ENCODE data around the gene DHX35.

The DHX35 gene

DNA sequence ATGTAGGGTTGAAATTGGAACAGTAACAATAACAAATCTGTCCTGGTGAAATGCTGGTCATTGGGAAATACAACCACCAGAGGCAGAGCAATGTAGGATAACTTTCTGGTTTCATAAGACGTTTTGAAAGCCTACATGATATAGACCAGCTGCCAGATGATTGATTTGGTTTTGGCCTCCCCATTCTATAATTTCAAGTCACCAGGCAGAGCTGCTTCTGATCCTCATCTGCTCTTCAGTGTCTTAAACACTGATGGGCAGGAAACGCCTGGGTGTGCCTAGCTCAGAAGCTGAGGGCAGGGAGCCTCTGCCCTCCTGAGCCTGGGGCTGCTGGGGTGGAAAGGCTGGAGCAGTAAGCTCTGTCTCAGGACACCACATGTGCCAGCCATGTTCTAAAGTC, 24.5 kb downstream of the DHX35 start:
- peak; percentile 9; the same call in 1 of the 3 replicates for ATAC-seq
- TF ChIP-seq ZNF565 (CRISPR knock-in tag; conservative IDR thresholded peaks at IDR 0.05; ENCODE audit: low read depth) (no peak), ZNF8 (CRISPR knock-in tag; IDR thresholded peaks at IDR 0.05) (no peak), ESRRG (CRISPR knock-in tag; IDR thresholded peaks at IDR 0.05) (no peak), ISL1 (CRISPR knock-in tag; IDR thresholded peaks at IDR 0.05) (no peak), GLIS3 (CRISPR knock-in tag; IDR thresholded peaks at IDR 0.05) (no peak), ZFP3 (CRISPR knock-in tag; IDR thresholded peaks at IDR 0.05) (no peak), PPARA (CRISPR knock-in tag; IDR thresholded peaks at IDR 0.05; ENCODE audit: borderline replicate concordance) (no peak), CSDC2 (CRISPR knock-in tag; IDR thresholded peaks at IDR 0.05) (no peak), ZC3H10 (CRISPR knock-in tag; IDR thresholded peaks at IDR 0.05) (no peak), ZNF70 (CRISPR knock-in tag; IDR thresholded peaks at IDR 0.05) (no peak), TOX (CRISPR knock-in tag; IDR thresholded peaks at IDR 0.05; ENCODE audit: borderline replicate concordance) (no peak), BACH2 (CRISPR knock-in tag; IDR thresholded peaks at IDR 0.05; ENCODE audit: borderline replicate concordance) (no peak), ARNTL (CRISPR knock-in tag; IDR thresholded peaks at IDR 0.05; ENCODE audit: borderline replicate concordance, low read depth) (no peak), SNAI2 (CRISPR knock-in tag; IDR thresholded peaks at IDR 0.05) (no peak)
- TF ChIP-seq, protein P1, sequence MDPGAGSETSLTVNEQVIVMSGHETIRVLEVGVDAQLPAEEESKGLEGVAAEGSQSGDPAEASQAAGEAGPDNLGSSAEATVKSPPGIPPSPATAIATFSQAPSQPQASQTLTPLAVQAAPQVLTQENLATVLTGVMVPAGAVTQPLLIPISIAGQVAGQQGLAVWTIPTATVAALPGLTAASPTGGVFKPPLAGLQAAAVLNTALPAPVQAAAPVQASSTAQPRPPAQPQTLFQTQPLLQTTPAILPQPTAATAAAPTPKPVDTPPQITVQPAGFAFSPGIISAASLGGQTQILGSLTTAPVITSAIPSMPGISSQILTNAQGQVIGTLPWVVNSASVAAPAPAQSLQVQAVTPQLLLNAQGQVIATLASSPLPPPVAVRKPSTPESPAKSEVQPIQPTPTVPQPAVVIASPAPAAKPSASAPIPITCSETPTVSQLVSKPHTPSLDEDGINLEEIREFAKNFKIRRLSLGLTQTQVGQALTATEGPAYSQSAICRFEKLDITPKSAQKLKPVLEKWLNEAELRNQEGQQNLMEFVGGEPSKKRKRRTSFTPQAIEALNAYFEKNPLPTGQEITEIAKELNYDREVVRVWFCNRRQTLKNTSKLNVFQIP (CRISPR knock-in tag; IDR thresholded peaks at IDR 0.05; ENCODE audit: borderline replicate concordance, low read depth): no peak
- TF ChIP-seq, protein P2, sequence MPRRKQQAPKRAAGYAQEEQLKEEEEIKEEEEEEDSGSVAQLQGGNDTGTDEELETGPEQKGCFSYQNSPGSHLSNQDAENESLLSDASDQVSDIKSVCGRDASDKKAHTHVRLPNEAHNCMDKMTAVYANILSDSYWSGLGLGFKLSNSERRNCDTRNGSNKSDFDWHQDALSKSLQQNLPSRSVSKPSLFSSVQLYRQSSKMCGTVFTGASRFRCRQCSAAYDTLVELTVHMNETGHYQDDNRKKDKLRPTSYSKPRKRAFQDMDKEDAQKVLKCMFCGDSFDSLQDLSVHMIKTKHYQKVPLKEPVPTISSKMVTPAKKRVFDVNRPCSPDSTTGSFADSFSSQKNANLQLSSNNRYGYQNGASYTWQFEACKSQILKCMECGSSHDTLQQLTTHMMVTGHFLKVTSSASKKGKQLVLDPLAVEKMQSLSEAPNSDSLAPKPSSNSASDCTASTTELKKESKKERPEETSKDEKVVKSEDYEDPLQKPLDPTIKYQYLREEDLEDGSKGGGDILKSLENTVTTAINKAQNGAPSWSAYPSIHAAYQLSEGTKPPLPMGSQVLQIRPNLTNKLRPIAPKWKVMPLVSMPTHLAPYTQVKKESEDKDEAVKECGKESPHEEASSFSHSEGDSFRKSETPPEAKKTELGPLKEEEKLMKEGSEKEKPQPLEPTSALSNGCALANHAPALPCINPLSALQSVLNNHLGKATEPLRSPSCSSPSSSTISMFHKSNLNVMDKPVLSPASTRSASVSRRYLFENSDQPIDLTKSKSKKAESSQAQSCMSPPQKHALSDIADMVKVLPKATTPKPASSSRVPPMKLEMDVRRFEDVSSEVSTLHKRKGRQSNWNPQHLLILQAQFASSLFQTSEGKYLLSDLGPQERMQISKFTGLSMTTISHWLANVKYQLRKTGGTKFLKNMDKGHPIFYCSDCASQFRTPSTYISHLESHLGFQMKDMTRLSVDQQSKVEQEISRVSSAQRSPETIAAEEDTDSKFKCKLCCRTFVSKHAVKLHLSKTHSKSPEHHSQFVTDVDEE (CRISPR knock-in tag; IDR thresholded peaks at IDR 0.05): no peak

DNA sequence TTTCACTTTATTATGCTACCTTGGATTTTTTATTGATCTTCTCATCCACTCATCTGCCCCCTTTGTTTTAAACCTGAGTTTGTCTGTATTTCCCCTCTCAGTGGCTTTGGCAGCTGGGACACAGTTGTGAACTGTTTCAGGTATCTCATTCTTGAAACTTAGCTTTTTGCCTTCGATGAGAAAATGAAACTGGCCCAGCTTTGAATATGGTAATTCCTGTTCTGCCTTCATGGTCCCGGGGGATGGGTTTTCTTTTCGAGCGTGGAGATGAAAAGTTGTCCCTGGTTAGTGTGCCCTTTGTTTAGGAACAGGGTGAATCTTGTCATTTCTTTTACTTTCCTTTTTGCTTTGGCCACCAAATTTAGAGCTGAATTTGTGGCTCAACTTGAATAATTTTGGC, 25.6 kb downstream of the DHX35 start:
- no peak for ATAC-seq
- TF ChIP-seq RARB (CRISPR knock-in tag; IDR thresholded peaks at IDR 0.05) (no peak), PPARA (CRISPR knock-in tag; IDR thresholded peaks at IDR 0.05; ENCODE audit: borderline replicate concordance) (no peak), ESRRG (CRISPR knock-in tag; IDR thresholded peaks at IDR 0.05) (no peak), CSDC2 (CRISPR knock-in tag; IDR thresholded peaks at IDR 0.05) (no peak), GLIS3 (CRISPR knock-in tag; IDR thresholded peaks at IDR 0.05) (no peak)
- TF ChIP-seq, protein P1 (CRISPR knock-in tag; IDR thresholded peaks at IDR 0.05; ENCODE audit: borderline replicate concordance, low read depth): no peak

DNA sequence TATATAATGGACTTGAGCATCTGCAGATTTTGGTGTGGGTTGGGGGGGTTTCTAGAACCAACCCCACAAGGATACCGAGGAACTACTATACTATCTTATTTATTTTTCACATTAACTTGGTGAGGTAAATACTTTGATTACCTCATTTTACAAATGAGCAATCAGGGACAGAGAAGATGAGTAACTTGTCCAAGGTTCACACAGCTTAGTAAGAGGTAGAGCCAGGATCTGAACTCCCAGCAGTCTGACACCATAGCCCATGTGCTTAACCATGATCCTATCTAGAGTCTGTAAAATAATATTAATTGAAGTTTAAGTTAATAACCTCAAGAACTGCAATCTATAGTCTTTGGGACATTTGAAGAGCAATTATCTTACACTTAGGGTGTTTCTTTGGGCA, 28.6 kb downstream of the DHX35 start:
- no peak for ATAC-seq
- no peak for TF ChIP-seq ESRRG (CRISPR knock-in tag; IDR thresholded peaks at IDR 0.05)
- no peak for TF ChIP-seq ZNF8 (CRISPR knock-in tag; IDR thresholded peaks at IDR 0.05)
- no peak for TF ChIP-seq ZC3H10 (CRISPR knock-in tag; IDR thresholded peaks at IDR 0.05)
- TF ChIP-seq, protein P2 (CRISPR knock-in tag; IDR thresholded peaks at IDR 0.05): no peak
- TF ChIP-seq, protein P3, sequence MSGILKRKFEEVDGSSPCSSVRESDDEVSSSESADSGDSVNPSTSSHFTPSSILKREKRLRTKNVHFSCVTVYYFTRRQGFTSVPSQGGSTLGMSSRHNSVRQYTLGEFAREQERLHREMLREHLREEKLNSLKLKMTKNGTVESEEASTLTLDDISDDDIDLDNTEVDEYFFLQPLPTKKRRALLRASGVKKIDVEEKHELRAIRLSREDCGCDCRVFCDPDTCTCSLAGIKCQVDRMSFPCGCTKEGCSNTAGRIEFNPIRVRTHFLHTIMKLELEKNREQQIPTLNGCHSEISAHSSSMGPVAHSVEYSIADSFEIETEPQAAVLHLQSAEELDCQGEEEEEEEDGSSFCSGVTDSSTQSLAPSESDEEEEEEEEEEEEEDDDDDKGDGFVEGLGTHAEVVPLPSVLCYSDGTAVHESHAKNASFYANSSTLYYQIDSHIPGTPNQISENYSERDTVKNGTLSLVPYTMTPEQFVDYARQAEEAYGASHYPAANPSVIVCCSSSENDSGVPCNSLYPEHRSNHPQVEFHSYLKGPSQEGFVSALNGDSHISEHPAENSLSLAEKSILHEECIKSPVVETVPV (CRISPR knock-in tag; IDR thresholded peaks at IDR 0.05): no peak
- TF ChIP-seq ZNF70 (CRISPR knock-in tag; IDR thresholded peaks at IDR 0.05): no peak
- TF ChIP-seq TCF4 (CRISPR knock-in tag; IDR thresholded peaks at IDR 0.05; ENCODE audit: borderline replicate concordance): no peak
- TF ChIP-seq BACH2 (CRISPR knock-in tag; IDR thresholded peaks at IDR 0.05; ENCODE audit: borderline replicate concordance): no peak
